ENCODE results near the gene PDE9A.

- TF ChIP-seq CTCF (IDR thresholded peaks at IDR 0.05) (no peak), POLR2A (IDR thresholded peaks at IDR 0.05) (no peak)
Measured at GRCh38 chr21:42691901-42692559, 38.6 kb downstream of the PDE9A start.
